OCI-LY3 (cell line): Measurements from ENCODE around the gene ATN1.

ENCODE experiments used
- H2AFZ ChIP-seq: fragments of 200-600, 300-600 bp; shearing (Covaris generic); 2 replicates; pipeline ENCODE4 v1.6.0; 2014; ENCODE audit warnings: antibody characterized with exemption, low read depth, low read length
- H3K27ac ChIP-seq: fragments of 200-600, 300-600 bp; sonication (generic); 2 replicates; pipeline ENCODE4 v1.5.1; 2014; ENCODE audit warnings: mild to moderate bottlenecking, low read length, moderate library complexity, mixed read lengths
- H3K27me3 ChIP-seq: fragments of 200-600, 300-600 bp; sonication (generic); 2 replicates; pipeline ENCODE4 v1.6.1; 2014; ENCODE audit warnings: low read depth, low read length, mixed read lengths
- H3K36me3 ChIP-seq: fragments of 200-600, 300-600 bp; sonication (generic); replicated peaks from 2 replicates; pipeline ENCODE3; 2014; ENCODE audit warnings: low read depth, low read length, mixed read lengths
- H3K4me1 ChIP-seq: fragments of 300-600, 200-600 bp; sonication (generic); 2 replicates; pipeline ENCODE4 v1.6.1; 2014; ENCODE audit warnings: low read length, mixed read lengths
- H3K4me2 ChIP-seq: fragments of 200-600, 300-600 bp; sonication (generic); 2 replicates; pipeline ENCODE4 v1.6.1; 2014; ENCODE audit warnings: low read length, mixed read lengths
- H3K4me3 ChIP-seq: fragments of 300-600, 200-600 bp; sonication (generic); 2 replicates; pipeline ENCODE4 v1.5.1; 2014; ENCODE audit warnings: antibody characterized with exemption, mild to moderate bottlenecking, low read length, moderate library complexity
- H3K79me2 ChIP-seq: fragments of 300-600, 200-600 bp; shearing (Covaris generic); 2 replicates; pipeline ENCODE4 v1.6.1; 2014; ENCODE audit warnings: mild to moderate bottlenecking, low read length, mixed read lengths
- H3K9ac ChIP-seq: fragments of 300-600, 200-600 bp; shearing (Covaris generic); 2 replicates; pipeline ENCODE4 v1.6.0; 2014; ENCODE audit warnings: mild to moderate bottlenecking, low read length, moderate library complexity
- H3K9me3 ChIP-seq: fragments of 200-600, 300-600 bp; shearing (Covaris generic); 2 replicates; pipeline ENCODE4 v1.6.1; 2014; ENCODE audit warnings: low read length, mixed read lengths; ENCODE audit not compliant: insufficient read depth
- H4K20me1 ChIP-seq: fragments of 200-600, 300-600 bp; sonication (generic); 2 replicates; pipeline ENCODE4 v1.6.1; 2016; ENCODE audit warnings: low read length, mixed read lengths; ENCODE audit not compliant: insufficient read depth
- EZH2phosphoT487 ChIP-seq: fragments of 200-600 bp; shearing (Covaris generic); IDR thresholded peaks from 2 replicates; pipeline ENCODE4 v1.6.1; 2018; ENCODE audit warnings: antibody characterized with exemption, mixed run types, low read depth
- TF ChIP-seq, protein P1 (sequence below): fragments of 200-600, 300-600 bp; sonication (generic); IDR thresholded peaks from 2 replicates; pipeline ENCODE4 v1.5.1; 2014; ENCODE audit warnings: antibody characterized with exemption, low read length, low read depth

ATN1 gene

GRCh38 chr12:6979453-6979852, 51.7 kb downstream of the ATN1 start:
- no peak overlapping the region for H3K4me3 ChIP-seq
- H3K4me1 ChIP-seq, result no peaks in the 10 kb centered on the region
- no peak overlapping the region for H3K4me2 ChIP-seq
- peaks cover 62% of the 10 kb centered on the region for H3K36me3 ChIP-seq
- no peaks in the 10 kb centered on the region for H4K20me1 ChIP-seq
- no peak overlapping the region for H3K9ac ChIP-seq
- no peaks in the 10 kb centered on the region for H3K27me3 ChIP-seq
- H2AFZ ChIP-seq, result no peak overlapping the region
- H3K9me3 ChIP-seq, result no peaks in the 10 kb centered on the region
- no peaks in the 10 kb centered on the region; the same call in 1 of the 2 replicates for H3K79me2 ChIP-seq
- TF ChIP-seq EZH2phosphoT487, result no peak
- TF ChIP-seq, protein P1, sequence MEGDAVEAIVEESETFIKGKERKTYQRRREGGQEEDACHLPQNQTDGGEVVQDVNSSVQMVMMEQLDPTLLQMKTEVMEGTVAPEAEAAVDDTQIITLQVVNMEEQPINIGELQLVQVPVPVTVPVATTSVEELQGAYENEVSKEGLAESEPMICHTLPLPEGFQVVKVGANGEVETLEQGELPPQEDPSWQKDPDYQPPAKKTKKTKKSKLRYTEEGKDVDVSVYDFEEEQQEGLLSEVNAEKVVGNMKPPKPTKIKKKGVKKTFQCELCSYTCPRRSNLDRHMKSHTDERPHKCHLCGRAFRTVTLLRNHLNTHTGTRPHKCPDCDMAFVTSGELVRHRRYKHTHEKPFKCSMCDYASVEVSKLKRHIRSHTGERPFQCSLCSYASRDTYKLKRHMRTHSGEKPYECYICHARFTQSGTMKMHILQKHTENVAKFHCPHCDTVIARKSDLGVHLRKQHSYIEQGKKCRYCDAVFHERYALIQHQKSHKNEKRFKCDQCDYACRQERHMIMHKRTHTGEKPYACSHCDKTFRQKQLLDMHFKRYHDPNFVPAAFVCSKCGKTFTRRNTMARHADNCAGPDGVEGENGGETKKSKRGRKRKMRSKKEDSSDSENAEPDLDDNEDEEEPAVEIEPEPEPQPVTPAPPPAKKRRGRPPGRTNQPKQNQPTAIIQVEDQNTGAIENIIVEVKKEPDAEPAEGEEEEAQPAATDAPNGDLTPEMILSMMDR, result no peak
- no peak overlapping the region for H3K27ac ChIP-seq

DNA sequence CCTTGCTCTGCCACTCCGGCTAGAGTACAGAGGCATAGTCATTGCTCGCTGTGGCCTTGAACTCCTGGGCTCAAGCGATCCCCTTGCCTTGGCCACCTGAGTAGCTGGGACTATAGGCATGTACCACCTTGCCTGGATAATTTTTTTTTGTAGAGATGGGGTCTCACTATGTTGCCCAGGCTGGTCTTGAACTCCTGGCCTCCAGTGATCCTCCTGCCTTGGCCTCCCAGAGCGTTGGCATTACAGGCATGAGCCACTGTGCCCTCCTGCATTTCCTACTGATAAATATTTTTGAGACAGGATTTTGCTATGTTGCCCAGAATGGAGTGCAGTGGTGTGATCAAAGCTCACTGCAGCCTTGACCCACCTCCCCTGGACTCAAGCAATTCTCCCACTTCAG, 52.3 kb downstream of the ATN1 start:
- no peaks in the 10 kb centered on the region for H3K9me3 ChIP-seq
- no peaks in the 10 kb centered on the region for H3K27me3 ChIP-seq
- no peak overlapping the region for H2AFZ ChIP-seq
- no peaks in the 10 kb centered on the region for H3K79me2 ChIP-seq
- H3K9ac ChIP-seq, result no peak overlapping the region
- H3K36me3 ChIP-seq, result peaks cover 56% of the 10 kb centered on the region
- TF ChIP-seq, protein P1, result no peak
- no peak for TF ChIP-seq EZH2phosphoT487
- H3K4me3 ChIP-seq, result no peak overlapping the region
- no peak overlapping the region for H3K27ac ChIP-seq
- H4K20me1 ChIP-seq, result no peaks in the 10 kb centered on the region
- no peaks in the 10 kb centered on the region for H3K4me1 ChIP-seq
- no peak overlapping the region for H3K4me2 ChIP-seq

DNA sequence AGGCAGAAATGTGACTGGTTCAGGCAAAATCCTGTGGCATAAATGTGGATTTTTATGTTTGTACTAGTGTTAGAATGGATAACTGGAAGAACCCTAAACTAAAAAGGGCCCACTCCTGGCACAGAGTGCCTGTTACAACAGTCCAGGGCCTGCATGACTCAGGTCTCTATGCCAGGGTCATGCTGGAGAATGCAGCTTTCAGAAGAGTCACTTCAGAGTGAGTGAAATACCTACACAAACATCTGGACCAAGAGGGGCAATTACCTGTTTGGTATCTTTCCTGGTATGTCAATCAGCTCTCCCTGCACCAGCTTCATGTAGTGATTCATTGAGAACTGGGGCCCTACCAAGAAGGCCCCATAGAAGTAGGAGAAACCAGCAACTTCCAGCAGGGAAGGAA, 53.0 kb downstream of the ATN1 start:
- no peaks in the 10 kb centered on the region for H4K20me1 ChIP-seq
- H3K36me3 ChIP-seq, result peaks cover 49% of the 10 kb centered on the region
- H3K9ac ChIP-seq, result no peak overlapping the region
- TF ChIP-seq, protein P1, result no peak
- TF ChIP-seq EZH2phosphoT487, result no peak
- no peak overlapping the region for H2AFZ ChIP-seq
- H3K27ac ChIP-seq, result no peak overlapping the region
- H3K4me3 ChIP-seq, result no peak overlapping the region
- no peaks in the 10 kb centered on the region for H3K27me3 ChIP-seq
- H3K79me2 ChIP-seq, result no peaks in the 10 kb centered on the region
- H3K4me2 ChIP-seq, result no peak overlapping the region
- no peaks in the 10 kb centered on the region for H3K9me3 ChIP-seq
- H3K4me1 ChIP-seq, result no peaks in the 10 kb centered on the region

GRCh38 chr12:6981152-6982052, 53.6 kb downstream of the ATN1 start:
- Histone ChIP-seq H3K9me3 (no peaks in the 10 kb centered on the region), H4K20me1 (no peaks in the 10 kb centered on the region), H3K4me2 (no peak overlapping the region), H3K79me2 (no peaks in the 10 kb centered on the region), H3K27ac (no peak overlapping the region), H3K9ac (no peak overlapping the region), H3K36me3 (peaks cover 45% of the 10 kb centered on the region), H3K27me3 (no peaks in the 10 kb centered on the region), H3K4me3 (no peak overlapping the region), H3K4me1 (no peaks in the 10 kb centered on the region), H2AFZ (no peak overlapping the region)
- no peak for TF ChIP-seq EZH2phosphoT487
- TF ChIP-seq, protein P1, result no peak
